NCI-H146 treated with DMSO at 0.1 percent for 48 hours (cell line): ENCODE results near the gene PRR20G.
"Not testable (repeated sequence)": the region's sequence is repeated elsewhere in the genome, so short reads cannot be mapped to it uniquely, and the experiment has no call there.

Experiments
- DNase-seq: peaks from one replicate; lab custom pipeline; 2025; ENCODE audit not compliant: unreplicated experiment; lab: John Stamatoyannopoulos, UW

The PRR20G gene

GRCh38 chr3:127287840-127288239 lies at the start of gene PRR20G:
PRR20G (minus strand) TSS chr3:127288046; CDS start chr3:127287365, 681 bp downstream.
- DNase-seq: no peak

- no peak for DNase-seq
These were observed 49.2 kb upstream of the PRR20G start for GRCh38 chr3:127337001-127337400.

GRCh38 chr3:127336101-127336500 lies 48.3 kb upstream of the PRR20G start:
- no peak for DNase-seq

DNA sequence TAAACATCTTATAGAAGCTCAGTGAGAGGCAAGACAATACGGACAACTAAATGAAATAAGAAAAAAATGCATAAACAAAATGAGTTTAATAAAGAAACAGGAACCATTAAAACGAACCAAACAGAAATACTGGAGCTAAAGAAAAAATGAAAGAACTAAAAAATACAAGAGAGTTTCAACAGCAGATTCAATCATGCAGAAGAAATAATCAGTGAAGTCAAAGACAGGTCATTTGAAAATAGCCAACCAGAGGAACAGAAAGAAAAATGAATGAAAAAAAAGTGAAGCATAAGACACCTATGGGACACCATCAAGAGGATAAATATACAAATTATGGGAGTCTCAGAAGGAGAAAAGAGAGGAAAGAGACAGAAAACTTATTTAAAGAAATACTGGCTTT lies 42.5 kb upstream of the PRR20G start:
- DNase-seq: no peak

DNA sequence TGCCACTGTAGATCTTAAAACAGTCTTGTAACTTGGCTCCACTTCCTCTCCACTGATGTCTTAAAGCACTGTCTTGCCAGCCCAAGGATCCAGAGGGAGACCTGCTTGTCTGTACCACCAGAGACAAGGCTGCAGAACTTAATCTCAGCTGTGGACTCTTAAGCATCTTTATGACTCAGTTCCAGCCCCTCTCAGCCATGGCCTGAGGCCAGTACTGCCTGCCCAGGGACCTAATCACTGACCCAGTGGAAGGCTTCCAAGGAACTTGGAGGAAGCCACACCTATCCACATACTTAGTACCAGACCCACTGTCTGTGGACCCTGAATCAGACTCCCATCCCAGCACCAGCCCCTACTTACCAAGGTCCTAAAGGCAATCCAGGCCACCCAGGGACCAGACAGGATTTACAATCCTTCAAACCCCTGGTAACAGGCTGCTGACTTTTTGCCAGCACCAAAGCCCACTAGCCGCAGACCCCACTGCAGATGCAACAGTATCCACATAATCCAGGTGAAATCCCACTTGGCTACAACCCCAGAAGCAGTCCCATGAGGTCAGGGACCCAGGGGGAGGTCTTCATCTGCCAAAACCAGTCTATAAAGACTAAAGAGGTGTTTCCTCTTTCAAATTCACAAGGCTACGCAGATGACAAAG lies 41.9 kb upstream of the PRR20G start:
- DNase-seq: no peak

DNA sequence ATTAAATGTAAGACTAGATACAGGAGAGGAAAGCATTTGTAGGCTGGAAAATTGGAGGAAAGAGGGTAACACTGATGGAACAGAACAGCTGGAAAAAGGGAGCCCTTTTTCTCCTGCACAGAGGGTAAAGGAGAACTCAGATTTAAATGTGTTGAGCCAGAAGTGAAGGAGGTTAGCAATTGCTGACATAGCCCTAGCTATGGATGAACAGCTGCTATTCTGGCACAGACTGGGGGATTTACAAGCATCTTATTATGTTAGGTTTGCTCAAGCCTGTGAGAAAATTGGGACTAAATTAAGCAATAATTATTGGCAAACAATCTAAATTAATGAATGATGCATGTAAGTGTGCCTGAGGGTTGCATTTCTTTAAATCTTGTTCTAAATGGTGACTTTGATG lies 40.6 kb upstream of the PRR20G start:
- DNase-seq: no peak

GRCh38 chr3:127326341-127326740 lies 38.5 kb upstream of the PRR20G start:
- no peak for DNase-seq

DNA sequence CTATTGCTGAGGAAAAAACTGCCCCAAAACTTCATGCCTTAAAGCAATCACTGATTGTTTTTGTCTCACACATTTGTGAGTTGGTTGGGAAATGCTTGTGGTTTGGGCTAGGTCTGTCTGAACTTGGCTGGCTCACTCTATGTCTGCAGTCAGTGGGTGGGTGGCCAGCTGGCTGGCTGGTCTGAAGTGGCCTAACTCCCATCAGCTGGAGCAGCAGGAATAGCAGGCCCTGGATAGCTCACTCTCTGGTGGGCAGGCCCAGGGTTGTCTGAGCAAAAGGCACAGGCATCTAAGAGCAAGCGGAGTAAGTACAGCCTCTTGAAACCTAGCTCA lies 37.7 kb upstream of the PRR20G start:
- no peak for DNase-seq

DNA sequence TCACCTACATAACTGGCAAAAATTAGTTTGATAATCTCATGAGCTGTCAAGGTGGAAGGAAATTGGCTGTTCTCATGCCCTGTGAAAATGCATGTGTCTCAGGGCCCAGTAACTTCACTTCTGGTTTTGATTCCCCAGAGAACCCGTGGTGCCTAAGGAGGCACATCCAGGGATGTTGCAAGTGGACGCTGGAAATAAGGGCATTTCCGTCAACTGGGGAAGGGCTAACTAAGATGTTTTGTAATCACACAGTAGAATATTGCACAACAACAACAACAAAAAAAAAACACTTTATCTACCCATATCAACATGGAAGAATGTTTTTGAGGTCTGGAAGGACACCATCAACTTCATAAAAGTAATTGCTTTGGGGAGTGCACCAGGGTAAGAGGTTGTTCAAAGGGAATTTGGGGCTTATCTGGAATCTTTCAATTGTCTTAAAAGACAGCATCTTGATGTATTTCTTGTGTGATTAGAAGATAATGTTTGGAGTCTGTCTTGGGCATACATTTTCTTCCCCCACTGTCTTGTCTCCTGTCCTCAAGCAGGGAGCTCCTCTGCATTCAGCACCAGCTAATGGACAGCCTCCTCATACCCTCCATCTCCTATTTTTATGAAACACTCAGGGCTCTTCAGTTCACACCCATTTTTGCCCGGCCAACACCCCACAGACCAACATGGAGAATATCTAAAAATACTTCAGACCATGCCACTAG lies 37.2 kb upstream of the PRR20G start:
- DNase-seq: no peak

DNA sequence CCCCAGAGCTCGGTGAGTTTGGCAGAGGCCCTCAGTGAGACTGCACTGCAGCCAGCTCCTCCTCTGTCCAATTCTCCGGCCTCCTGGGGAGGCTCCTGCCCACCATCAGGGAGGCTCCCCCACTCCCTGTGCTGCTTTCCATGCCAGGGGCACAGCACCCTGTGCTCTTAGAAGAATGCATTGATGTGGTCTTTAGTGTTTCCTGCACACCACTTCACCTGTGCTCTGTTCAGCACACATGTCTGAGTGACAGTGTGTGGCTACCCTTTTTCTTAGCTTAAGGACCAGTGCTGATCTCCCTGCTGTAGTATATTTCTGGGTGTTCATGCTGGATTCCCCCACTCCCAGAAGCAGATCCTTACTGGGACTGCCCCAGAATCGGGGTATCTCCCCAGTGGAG lies 36.2 kb upstream of the PRR20G start:
- no peak for DNase-seq

GRCh38 chr3:127323581-127323980 lies 35.7 kb upstream of the PRR20G start:
- no peak for DNase-seq

DNA sequence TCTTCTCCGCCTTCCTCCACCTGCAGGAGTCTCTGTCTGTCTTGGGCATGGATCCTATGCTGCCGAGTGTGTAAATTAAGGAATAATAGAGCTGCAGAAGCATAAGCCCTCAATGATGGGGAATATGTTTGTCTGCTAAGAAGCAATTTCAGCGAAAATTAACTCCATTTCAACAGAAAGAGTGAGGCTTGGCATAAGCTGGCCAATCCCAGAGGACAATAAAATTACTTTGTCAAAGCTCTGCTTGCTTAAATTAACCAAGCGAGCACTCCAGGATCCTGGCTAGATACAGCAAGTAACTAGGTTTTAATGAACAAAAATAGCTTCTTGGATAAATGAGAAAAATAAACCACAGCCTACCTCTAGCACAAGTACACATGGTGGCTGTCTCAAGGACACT lies 33.5 kb upstream of the PRR20G start:
- no peak for DNase-seq

GRCh38 chr3:127320529-127321121 lies 32.8 kb upstream of the PRR20G start:
- DNase-seq: no peak

GRCh38 chr3:127316685-127317084 lies 28.8 kb upstream of the PRR20G start:
- no peak for DNase-seq

DNA sequence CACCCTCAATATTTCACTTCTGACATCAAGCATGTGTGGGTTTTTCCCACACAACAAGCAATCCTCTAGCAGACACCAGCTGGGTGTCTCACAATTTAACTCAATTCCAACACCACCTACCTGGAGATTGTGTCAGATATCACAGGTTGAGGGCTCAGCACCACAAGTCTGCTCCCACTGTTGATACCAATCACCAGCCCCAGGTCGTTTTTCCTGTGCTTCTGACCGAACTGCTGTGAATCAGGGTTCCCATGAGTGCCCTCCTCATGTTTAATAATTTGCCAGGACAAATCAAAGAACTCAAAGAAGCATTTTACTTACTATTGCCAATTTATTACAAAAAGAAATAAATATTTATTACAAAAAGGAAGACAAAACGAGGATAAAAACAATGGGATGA lies 25.0 kb upstream of the PRR20G start:
- DNase-seq: no peak

- DNase-seq: not testable (repeated sequence)
These were observed 21.0 kb upstream of the PRR20G start for GRCh38 chr3:127308821-127309220.

GRCh38 chr3:127307916-127308315 lies 20.1 kb upstream of the PRR20G start:
- DNase-seq: no peak

DNA sequence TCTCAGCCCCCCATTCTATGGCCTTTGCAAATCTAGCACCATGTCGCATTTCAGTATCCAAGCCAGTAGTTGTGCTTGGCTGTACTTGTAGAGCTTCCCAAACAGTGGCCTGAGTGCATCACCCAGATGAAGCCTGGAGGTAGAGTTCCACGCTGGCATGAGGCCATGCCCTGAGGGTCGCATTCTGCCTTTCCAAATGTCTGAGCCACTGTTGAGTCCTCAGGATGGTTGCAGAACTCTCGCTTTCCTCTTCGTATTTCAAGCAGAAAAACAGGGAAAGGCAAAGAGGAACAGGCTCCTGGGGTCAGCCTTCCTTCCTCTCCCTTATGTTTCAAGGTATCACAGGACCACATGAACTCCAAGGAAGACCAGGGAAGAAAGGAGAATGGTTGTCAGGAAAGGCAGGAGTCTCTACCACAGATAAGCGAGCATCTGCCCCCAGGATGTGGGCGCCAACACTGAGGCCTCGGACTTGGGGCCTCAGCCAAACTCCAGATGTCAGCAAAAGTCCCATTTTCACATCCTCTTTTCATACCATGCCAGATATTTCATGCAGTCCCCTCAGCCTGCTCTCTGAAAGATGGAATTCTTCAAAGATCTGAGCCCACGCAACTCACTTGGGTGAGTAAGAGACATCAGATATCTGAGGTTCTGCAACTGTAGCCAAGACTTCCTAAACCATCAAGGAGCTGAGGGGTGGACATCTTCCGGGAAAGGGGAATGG lies 19.4 kb upstream of the PRR20G start:
- DNase-seq: no peak

GRCh38 chr3:127306361-127307111 lies 18.7 kb upstream of the PRR20G start:
- no peak for DNase-seq

GRCh38 chr3:127305499-127306060 lies 17.7 kb upstream of the PRR20G start:
- DNase-seq: no peak
